ENCODE data around the gene BSPRY. TPM values are rescaled to one million over a fixed set of nuclear protein-coding genes. Genes with fewer than 3 reads are reported as not detected.

The BSPRY gene
- total and polyA plus RNA-seq, 2 of the 13 experiments (the other 11 are each of a cell fraction or from before 2014, with no cell fraction given): 0.09 to 0.26 TPM

DNA sequence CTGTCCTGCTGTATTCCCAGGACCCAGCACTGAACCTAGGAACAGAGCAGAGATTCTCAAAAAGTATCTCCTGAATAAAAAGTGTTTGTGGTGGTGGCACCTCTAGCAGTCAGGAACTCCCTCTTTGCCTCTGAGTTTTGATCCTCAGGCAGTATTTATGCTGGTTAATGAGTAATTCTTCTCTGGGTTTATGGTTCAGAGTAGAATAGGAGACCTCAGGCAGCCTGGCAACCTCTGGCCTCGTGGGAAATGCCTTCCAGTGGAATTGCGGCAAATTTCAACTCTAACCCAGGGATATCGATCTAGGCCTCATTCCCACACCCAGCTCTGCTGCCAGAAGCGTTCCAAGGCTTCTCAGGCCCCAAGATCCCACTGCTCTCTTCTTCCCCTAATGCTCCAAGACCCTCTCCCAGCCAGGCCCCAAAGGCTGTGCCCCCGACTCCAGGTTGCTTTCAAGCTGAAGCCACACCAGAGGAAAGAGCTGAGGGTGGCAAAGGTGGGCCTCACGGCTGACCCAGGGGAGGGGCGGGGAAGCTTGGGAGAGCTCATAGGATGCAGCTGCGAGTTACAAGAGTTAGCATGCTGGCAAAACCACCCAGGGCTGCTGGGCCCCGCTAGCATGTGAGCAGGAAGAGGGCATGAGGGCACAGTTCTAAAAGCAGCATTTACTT is 38.4 kb downstream of the BSPRY start (continued):
- TF ChIP-seq, protein P1, sequence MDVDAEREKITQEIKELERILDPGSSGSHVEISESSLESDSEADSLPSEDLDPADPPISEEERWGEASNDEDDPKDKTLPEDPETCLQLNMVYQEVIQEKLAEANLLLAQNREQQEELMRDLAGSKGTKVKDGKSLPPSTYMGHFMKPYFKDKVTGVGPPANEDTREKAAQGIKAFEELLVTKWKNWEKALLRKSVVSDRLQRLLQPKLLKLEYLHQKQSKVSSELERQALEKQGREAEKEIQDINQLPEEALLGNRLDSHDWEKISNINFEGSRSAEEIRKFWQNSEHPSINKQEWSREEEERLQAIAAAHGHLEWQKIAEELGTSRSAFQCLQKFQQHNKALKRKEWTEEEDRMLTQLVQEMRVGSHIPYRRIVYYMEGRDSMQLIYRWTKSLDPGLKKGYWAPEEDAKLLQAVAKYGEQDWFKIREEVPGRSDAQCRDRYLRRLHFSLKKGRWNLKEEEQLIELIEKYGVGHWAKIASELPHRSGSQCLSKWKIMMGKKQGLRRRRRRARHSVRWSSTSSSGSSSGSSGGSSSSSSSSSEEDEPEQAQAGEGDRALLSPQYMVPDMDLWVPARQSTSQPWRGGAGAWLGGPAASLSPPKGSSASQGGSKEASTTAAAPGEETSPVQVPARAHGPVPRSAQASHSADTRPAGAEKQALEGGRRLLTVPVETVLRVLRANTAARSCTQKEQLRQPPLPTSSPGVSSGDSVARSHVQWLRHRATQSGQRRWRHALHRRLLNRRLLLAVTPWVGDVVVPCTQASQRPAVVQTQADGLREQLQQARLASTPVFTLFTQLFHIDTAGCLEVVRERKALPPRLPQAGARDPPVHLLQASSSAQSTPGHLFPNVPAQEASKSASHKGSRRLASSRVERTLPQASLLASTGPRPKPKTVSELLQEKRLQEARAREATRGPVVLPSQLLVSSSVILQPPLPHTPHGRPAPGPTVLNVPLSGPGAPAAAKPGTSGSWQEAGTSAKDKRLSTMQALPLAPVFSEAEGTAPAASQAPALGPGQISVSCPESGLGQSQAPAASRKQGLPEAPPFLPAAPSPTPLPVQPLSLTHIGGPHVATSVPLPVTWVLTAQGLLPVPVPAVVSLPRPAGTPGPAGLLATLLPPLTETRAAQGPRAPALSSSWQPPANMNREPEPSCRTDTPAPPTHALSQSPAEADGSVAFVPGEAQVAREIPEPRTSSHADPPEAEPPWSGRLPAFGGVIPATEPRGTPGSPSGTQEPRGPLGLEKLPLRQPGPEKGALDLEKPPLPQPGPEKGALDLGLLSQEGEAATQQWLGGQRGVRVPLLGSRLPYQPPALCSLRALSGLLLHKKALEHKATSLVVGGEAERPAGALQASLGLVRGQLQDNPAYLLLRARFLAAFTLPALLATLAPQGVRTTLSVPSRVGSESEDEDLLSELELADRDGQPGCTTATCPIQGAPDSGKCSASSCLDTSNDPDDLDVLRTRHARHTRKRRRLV (CRISPR knock-in tag; IDR thresholded peaks at IDR 0.05): no peak
- TF ChIP-seq ZNF17 (CRISPR knock-in tag; IDR thresholded peaks at IDR 0.05) (no peak), SATB2 (CRISPR knock-in tag; IDR thresholded peaks at IDR 0.05) (no peak), FOXA1 (IDR thresholded peaks at IDR 0.05) (no peak), FOXA1 (CRISPR knock-in tag; IDR thresholded peaks at IDR 0.05) (no peak), NONO (IDR thresholded peaks at IDR 0.05) (no peak), NONO (CRISPR knock-in tag; conservative IDR thresholded peaks at IDR 0.05) (peak; percentile 57; the same call in 1 of the 2 replicates), PHF5A (CRISPR knock-in tag; IDR thresholded peaks at IDR 0.05; ENCODE audit: low read depth, unreplicated experiment) (peak; percentile 19), POLR2A (IDR thresholded peaks at IDR 0.05; ENCODE audit: insufficient read depth in 1 of 2, low read depth in 2 of 2, low read length in 2 of 2) (peak; percentile 63 to 65), SP1 (IDR thresholded peaks at IDR 0.05) (no peak), SP1 (CRISPR knock-in tag; IDR thresholded peaks at IDR 0.05) (no peak), SNAPC2 (CRISPR knock-in tag; IDR thresholded peaks at IDR 0.05) (peak; percentile 69; the same call in 1 of the 2 replicates), TAF1 (CRISPR knock-in tag; IDR thresholded peaks at IDR 0.05) (peak; percentile 73), KLF16 (CRISPR knock-in tag; IDR thresholded peaks at IDR 0.05) (no peak; a peak in 1 of 4 replicates), CBX2 (IDR thresholded peaks at IDR 0.05; ENCODE audit: low read depth, low read length) (no peak), CBX2 (CRISPR knock-in tag; IDR thresholded peaks at IDR 0.05; ENCODE audit: low read depth) (no peak), ZNF749 (CRISPR knock-in tag; IDR thresholded peaks at IDR 0.05; ENCODE audit: borderline replicate concordance) (no peak), ZC3H13 (CRISPR knock-in tag; IDR thresholded peaks at IDR 0.05) (peak; percentile 64; the same call in 1 of the 2 replicates), SUZ12 (IDR thresholded peaks at IDR 0.05; ENCODE audit: low read depth, low read length) (no peak)
- TF ChIP-seq, protein P2, sequence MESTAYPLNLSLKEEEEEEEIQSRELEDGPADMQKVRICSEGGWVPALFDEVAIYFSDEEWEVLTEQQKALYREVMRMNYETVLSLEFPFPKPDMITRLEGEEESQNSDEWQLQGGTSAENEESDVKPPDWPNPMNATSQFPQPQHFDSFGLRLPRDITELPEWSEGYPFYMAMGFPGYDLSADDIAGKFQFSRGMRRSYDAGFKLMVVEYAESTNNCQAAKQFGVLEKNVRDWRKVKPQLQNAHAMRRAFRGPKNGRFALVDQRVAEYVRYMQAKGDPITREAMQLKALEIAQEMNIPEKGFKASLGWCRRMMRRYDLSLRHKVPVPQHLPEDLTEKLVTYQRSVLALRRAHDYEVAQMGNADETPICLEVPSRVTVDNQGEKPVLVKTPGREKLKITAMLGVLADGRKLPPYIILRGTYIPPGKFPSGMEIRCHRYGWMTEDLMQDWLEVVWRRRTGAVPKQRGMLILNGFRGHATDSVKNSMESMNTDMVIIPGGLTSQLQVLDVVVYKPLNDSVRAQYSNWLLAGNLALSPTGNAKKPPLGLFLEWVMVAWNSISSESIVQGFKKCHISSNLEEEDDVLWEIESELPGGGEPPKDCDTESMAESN (CRISPR knock-in tag; conservative IDR thresholded peaks at IDR 0.05): peak; percentile 72; the same call in 1 of the 2 replicates
- TF ChIP-seq, protein P3, sequence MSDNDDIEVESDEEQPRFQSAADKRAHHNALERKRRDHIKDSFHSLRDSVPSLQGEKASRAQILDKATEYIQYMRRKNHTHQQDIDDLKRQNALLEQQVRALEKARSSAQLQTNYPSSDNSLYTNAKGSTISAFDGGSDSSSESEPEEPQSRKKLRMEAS (IDR thresholded peaks at IDR 0.05): peak; percentile 90
- TF ChIP-seq, protein P4, sequence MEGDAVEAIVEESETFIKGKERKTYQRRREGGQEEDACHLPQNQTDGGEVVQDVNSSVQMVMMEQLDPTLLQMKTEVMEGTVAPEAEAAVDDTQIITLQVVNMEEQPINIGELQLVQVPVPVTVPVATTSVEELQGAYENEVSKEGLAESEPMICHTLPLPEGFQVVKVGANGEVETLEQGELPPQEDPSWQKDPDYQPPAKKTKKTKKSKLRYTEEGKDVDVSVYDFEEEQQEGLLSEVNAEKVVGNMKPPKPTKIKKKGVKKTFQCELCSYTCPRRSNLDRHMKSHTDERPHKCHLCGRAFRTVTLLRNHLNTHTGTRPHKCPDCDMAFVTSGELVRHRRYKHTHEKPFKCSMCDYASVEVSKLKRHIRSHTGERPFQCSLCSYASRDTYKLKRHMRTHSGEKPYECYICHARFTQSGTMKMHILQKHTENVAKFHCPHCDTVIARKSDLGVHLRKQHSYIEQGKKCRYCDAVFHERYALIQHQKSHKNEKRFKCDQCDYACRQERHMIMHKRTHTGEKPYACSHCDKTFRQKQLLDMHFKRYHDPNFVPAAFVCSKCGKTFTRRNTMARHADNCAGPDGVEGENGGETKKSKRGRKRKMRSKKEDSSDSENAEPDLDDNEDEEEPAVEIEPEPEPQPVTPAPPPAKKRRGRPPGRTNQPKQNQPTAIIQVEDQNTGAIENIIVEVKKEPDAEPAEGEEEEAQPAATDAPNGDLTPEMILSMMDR (CRISPR knock-in tag; IDR thresholded peaks at IDR 0.05): 0 out of 2 replicates have a peak, but pooled peaks have one; percentile 18
